Measurements from ENCODE around the gene TRDN. TPM values are rescaled to one million over a fixed set of nuclear protein-coding genes. Genes with fewer than 3 reads are reported as not detected.

The TRDN gene
- total RNA-seq, 1 experiment from 2014 or later: 10.4 TPM

DNA sequence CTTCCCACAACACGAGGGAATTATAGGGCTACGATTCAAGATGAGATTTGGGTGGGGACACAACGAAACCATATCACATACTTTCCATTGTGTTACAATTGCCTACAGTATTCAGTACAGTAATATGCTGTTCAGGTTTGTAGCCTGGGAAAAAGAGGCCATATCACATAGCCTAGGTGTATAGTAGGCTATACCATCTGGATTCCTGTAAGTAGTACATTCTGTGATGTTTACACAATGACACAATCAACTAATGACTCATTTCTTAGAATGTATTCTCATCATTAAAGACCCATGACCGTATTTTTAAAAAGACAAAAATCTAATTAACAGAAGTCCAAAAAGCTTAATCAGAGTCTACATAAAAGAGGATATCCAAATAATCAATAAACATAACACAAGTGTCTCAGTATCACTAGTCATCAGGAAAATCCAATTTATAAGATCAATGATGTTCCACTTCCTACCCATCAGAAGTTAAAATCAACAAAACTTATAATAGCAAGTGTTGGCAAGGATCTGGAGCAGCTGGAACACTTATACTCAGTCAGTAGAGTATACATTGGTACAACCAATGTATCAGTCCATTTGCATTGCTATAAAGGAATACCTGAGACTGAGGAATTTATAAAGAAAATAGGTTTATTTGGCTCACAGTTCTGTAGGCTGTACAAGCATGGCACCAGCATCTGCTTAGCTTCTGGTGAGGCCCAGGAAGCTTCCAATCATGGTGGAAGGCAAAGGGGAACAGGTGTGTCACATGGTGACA is 424.8 kb downstream of the TRDN start:
- WGBS (ENCODE audit: extremely low coverage, insufficient read length, low lambda C conversion rate): no CpG with 5 or more reads among the region's 4 CpGs

More for the DNA sequence above, 424.8 kb downstream of the TRDN start:
- no peak overlapping the region for H4K8ac ChIP-seq (replicated peaks; ENCODE audit: insufficient read length, low read depth, low read length)
- H4K5ac ChIP-seq (ENCODE audit: insufficient read length, low read depth, low read length): no peak overlapping the region
- no peak overlapping the region for H4K91ac ChIP-seq (ENCODE audit: insufficient read length, low read depth, low read length)
- no peaks in the 10 kb centered on the region for H3K9me3 ChIP-seq (ENCODE audit: control insufficient read depth, low read depth, low read length)
- no peak overlapping the region for H2AFZ ChIP-seq (ENCODE audit: low read length)
- no peak overlapping the region for H3K4ac ChIP-seq (ENCODE audit: low read depth, low read length)
- no peak overlapping the region for H3K14ac ChIP-seq (ENCODE audit: insufficient read depth, low read length)
- no peak overlapping the region for H3K9ac ChIP-seq (ENCODE audit: extremely low read depth, insufficient read length, low read length)
- H3K79me2 ChIP-seq (ENCODE audit: insufficient read depth, low read length): no peaks in the 10 kb centered on the region
- H2BK20ac ChIP-seq (ENCODE audit: low read depth, low read length, poor library complexity, severe bottlenecking): no peak overlapping the region
- H4K20me1 ChIP-seq (ENCODE audit: control insufficient read depth, insufficient read depth, insufficient read length): no peaks in the 10 kb centered on the region
- no peak overlapping the region for H3K23ac ChIP-seq (ENCODE audit: insufficient read length, low read depth, low read length)
- no peaks in the 10 kb centered on the region for H3K27me3 ChIP-seq (ENCODE audit: insufficient read depth, low read length)
- no peak overlapping the region for H3K27ac ChIP-seq (ENCODE audit: insufficient read length, low read depth, low read length)
- H2BK12ac ChIP-seq (ENCODE audit: insufficient read length, low read depth, low read length): no peak overlapping the region
- H3K23me2 ChIP-seq (ENCODE audit: insufficient read length, low read depth, low read length, poor library complexity, severe bottlenecking): no peaks in the 10 kb centered on the region
- H2BK120ac ChIP-seq (ENCODE audit: low read depth, low read length, poor library complexity, severe bottlenecking): no peak overlapping the region
- no peak overlapping the region for H3K18ac ChIP-seq (ENCODE audit: insufficient read length, low read depth, low read length)
- no peaks in the 10 kb centered on the region for H3K27me3 Mint-ChIP-seq (ENCODE audit: low read depth)
- no peak overlapping the region for H3T11ph ChIP-seq (ENCODE audit: low read length)
- H2BK15ac ChIP-seq (ENCODE audit: low read depth, low read length): no peak overlapping the region
- no peaks in the 10 kb centered on the region for H3K36me3 Mint-ChIP-seq (ENCODE audit: insufficient read depth in 1 of 3, low read depth in 3 of 3)
- DNase-seq: no peak
- no peaks in the 10 kb centered on the region; the same call in 1 of the 2 replicates for H3K4me1 ChIP-seq (ENCODE audit: insufficient read depth, low read length)
- H3K79me1 ChIP-seq (ENCODE audit: insufficient read depth, low read depth, low read length, poor library complexity, severe bottlenecking): no peaks in the 10 kb centered on the region
- no peak overlapping the region for H3K4me2 ChIP-seq (ENCODE audit: insufficient read depth, insufficient read length, low read length)
- H3K4me3 Mint-ChIP-seq: no peak overlapping the region
- TF ChIP-seq, protein P1, sequence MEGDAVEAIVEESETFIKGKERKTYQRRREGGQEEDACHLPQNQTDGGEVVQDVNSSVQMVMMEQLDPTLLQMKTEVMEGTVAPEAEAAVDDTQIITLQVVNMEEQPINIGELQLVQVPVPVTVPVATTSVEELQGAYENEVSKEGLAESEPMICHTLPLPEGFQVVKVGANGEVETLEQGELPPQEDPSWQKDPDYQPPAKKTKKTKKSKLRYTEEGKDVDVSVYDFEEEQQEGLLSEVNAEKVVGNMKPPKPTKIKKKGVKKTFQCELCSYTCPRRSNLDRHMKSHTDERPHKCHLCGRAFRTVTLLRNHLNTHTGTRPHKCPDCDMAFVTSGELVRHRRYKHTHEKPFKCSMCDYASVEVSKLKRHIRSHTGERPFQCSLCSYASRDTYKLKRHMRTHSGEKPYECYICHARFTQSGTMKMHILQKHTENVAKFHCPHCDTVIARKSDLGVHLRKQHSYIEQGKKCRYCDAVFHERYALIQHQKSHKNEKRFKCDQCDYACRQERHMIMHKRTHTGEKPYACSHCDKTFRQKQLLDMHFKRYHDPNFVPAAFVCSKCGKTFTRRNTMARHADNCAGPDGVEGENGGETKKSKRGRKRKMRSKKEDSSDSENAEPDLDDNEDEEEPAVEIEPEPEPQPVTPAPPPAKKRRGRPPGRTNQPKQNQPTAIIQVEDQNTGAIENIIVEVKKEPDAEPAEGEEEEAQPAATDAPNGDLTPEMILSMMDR (conservative IDR thresholded peaks at IDR 0.05): no peak
- no peak overlapping the region for H2BK5ac ChIP-seq (ENCODE audit: insufficient read length, low read length)
- peaks cover 10 to 20% of the 10 kb centered on the region in 2 experiments for H3K4me1 Mint-ChIP-seq
- no peak overlapping the region for H3K27ac Mint-ChIP-seq
- no peaks in the 10 kb centered on the region; a peak in 1 of 5 replicates for H3K9me3 Mint-ChIP-seq
- H3K56ac ChIP-seq (ENCODE audit: insufficient read length, low read depth, low read length): no peak overlapping the region
- no peak overlapping the region for H2AK5ac ChIP-seq (ENCODE audit: insufficient read length, low read length)
